ENCODE data around the gene NME1. TPM values are rescaled to one million over a fixed set of nuclear protein-coding genes. Genes with fewer than 3 reads are reported as not detected.
"Not testable (repeated sequence)": the region's sequence is repeated elsewhere in the genome, so short reads cannot be mapped to it uniquely, and the experiment has no call there.

NME1 gene
- total and polyA plus RNA-seq, 4 donors: 14.6 to 201 (median 143) TPM

GRCh38 chr17:51120357-51120738 lies 33.0 kb upstream of the NME1 start:
- Histone ChIP-seq H3K4me3 (peak overlapping the region; percentile 94), H3K9ac (ENCODE audit: insufficient read depth in 1 of 2, low read length in 2 of 2) (peak overlapping the region; percentile 93 to 98), H3K4me1 (ENCODE audit: control insufficient read depth in 5 of 5, insufficient read depth in 5 of 5, low read length in 5 of 5) (peaks cover 5 to 24% (median 12%) of the 10 kb centered on the region in 5 donors), H3K36me3 (ENCODE audit: control insufficient read depth in 4 of 4, insufficient read depth in 4 of 4, low read length in 4 of 4) (peaks cover 0 to 3% (median 0%) of the 10 kb centered on the region in 4 donors), H3K27ac (ENCODE audit: low read depth in 1 of 2, low read length in 1 of 2) (peak overlapping the region; percentile 98 to 100), H3K27me3 (ENCODE audit: control insufficient read depth in 3 of 3, insufficient read depth in 3 of 3, low read length in 2 of 3) (no peaks in the 10 kb centered on the region), H3K9me3 (ENCODE audit: control insufficient read depth in 4 of 4, insufficient read depth in 3 of 4, low read length in 3 of 4) (no peaks in the 10 kb centered on the region)
- ATAC-seq (ENCODE audit: insufficient read depth, low FRiP score) (peak; percentile 9), DNase-seq (peak in 1 of 3 donors; percentile 44)
- 0 to 1% methylated on average over 34 to 42 of the region's 42 CpGs for WGBS, 2 donors
- no peak for TF ChIP-seq CTCF (IDR thresholded peaks at IDR 0.05; ENCODE audit: control extremely low read depth, extremely low read depth)

GRCh38 chr17:51120739-51121619 lies 32.4 kb upstream of the NME1 start, which contains the start of gene SPAG9:
Gene SPAG9 (minus strand): TSS chr17:51120868. CDS start chr17:51120656, 212 bp downstream.
- peak within 1 kb of the TSS; percentile 94 for H3K4me3 ChIP-seq
- peak; percentile 97 to 98 (median 98) for DNase-seq
- no peak for TF ChIP-seq CTCF (IDR thresholded peaks at IDR 0.05; ENCODE audit: control extremely low read depth, extremely low read depth)
- H3K9ac ChIP-seq (ENCODE audit: insufficient read depth in 1 of 2, low read length in 2 of 2): peak within 1 kb of the TSS; percentile 97 to 98
- peak; percentile 89 for ATAC-seq (ENCODE audit: insufficient read depth, low FRiP score)
- peaks cover 0 to 3% (median 0%) of the 10 kb centered on the region in 4 donors for H3K36me3 ChIP-seq (ENCODE audit: control insufficient read depth in 4 of 4, insufficient read depth in 4 of 4, low read length in 4 of 4)
- H3K27me3 ChIP-seq (ENCODE audit: control insufficient read depth in 3 of 3, insufficient read depth in 3 of 3, low read length in 2 of 3): no peaks in the 10 kb centered on the region
- H3K27ac ChIP-seq (ENCODE audit: low read depth in 1 of 2, low read length in 1 of 2): peak within 1 kb of the TSS; percentile 98 to 100
- WGBS, 2 donors: 1% methylated on average over 38 to 68 of the region's 68 CpGs
- H3K9me3 ChIP-seq (ENCODE audit: control insufficient read depth in 4 of 4, insufficient read depth in 3 of 4, low read length in 3 of 4): no peaks in the 10 kb centered on the region
- H3K4me1 ChIP-seq (ENCODE audit: control insufficient read depth in 5 of 5, insufficient read depth in 5 of 5, low read length in 5 of 5): peaks cover 4 to 24% (median 12%) of the 10 kb centered on the region in 5 donors

- 17 to 18% methylated on average over 23 of the region's 23 CpGs for WGBS, 2 donors
- ATAC-seq (ENCODE audit: insufficient read depth, low FRiP score): peak; percentile 67
Measured at GRCh38 chr17:51121620-51122472, 31.5 kb upstream of the NME1 start.

DNA sequence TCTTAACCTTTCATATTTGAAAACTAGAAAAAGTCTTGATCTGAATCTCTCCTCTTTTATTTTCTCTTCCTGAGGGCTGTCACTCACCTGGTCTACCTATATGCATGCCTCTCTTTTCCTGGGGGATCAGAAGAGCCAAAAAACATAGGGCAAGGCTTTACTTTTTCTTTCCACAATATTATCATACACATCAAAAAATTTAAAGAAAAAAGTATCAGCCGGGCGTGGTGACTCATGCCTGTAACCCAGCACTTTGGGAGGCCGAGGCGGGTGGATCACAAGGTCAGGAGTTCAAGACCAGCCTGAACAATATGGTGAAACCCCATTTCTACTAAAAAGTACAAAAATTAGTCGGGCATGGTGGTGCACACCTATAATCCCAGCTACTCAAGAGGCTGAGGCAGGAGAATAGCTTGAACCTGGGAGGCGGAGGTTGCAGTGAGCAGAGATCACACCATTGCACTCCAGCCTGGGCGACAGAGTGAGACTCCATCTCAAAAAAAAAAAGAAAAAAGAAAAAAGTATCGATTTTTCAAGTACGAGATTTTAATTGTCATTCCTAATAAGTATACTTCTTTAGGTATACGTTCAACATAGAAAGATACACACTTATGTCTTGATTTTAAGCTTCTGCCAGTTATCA lies 30.8 kb upstream of the NME1 start:
- ATAC-seq (ENCODE audit: insufficient read depth, low FRiP score); H3K4me3 ChIP-seq: not testable (repeated sequence)
- 84 to 89% methylated on average over 10 of the region's 10 CpGs for WGBS, 2 donors

More at GRCh38 chr17:51121620-51122472, 31.5 kb upstream of the NME1 start:
- Histone ChIP-seq H3K4me3 (no peak overlapping the region), H3K9ac (ENCODE audit: insufficient read depth in 1 of 2, low read length in 2 of 2) (peak overlapping the region; percentile 70 to 94), H3K9me3 (ENCODE audit: control insufficient read depth in 4 of 4, insufficient read depth in 3 of 4, low read length in 3 of 4) (no peaks in the 10 kb centered on the region), H3K36me3 (ENCODE audit: control insufficient read depth in 4 of 4, insufficient read depth in 4 of 4, low read length in 4 of 4) (peaks cover 0 to 3% (median 0%) of the 10 kb centered on the region in 4 donors), H3K27me3 (ENCODE audit: control insufficient read depth in 3 of 3, insufficient read depth in 3 of 3, low read length in 2 of 3) (no peaks in the 10 kb centered on the region), H3K27ac (ENCODE audit: low read depth in 1 of 2, low read length in 1 of 2) (peak overlapping the region; percentile 90 to 97), H3K4me1 (ENCODE audit: control insufficient read depth in 5 of 5, insufficient read depth in 5 of 5, low read length in 5 of 5) (peaks cover 2 to 24% (median 12%) of the 10 kb centered on the region in 5 donors)
- no peak for TF ChIP-seq CTCF (IDR thresholded peaks at IDR 0.05; ENCODE audit: control extremely low read depth, extremely low read depth)
- DNase-seq: peak; percentile 83 to 91 (median 85)

More for the DNA sequence above, 30.8 kb upstream of the NME1 start:
- H3K9ac ChIP-seq (ENCODE audit: insufficient read depth in 1 of 2, low read length in 2 of 2); H3K27me3 ChIP-seq (ENCODE audit: control insufficient read depth in 3 of 3, insufficient read depth in 3 of 3, low read length in 2 of 3); H3K9me3 ChIP-seq (ENCODE audit: control insufficient read depth in 4 of 4, insufficient read depth in 3 of 4, low read length in 3 of 4); DNase-seq; H3K36me3 ChIP-seq (ENCODE audit: control insufficient read depth in 4 of 4, insufficient read depth in 4 of 4, low read length in 4 of 4): not testable (repeated sequence)
- peak overlapping the region; percentile 90 to 97 for H3K27ac ChIP-seq (ENCODE audit: low read depth in 1 of 2, low read length in 1 of 2)
- peaks cover 0 to 24% (median 12%) of the 10 kb centered on the region in 5 donors for H3K4me1 ChIP-seq (ENCODE audit: control insufficient read depth in 5 of 5, insufficient read depth in 5 of 5, low read length in 5 of 5)

All from lung (tissue), 12 donors.